KMS-11 (cell line): ENCODE data around the gene SLC25A25.

Experiments used
- H2AFZ ChIP-seq: fragments of 200-600 bp; sonication (generic); 2 replicates; pipeline ENCODE4 v1.6.1; 2016; ENCODE audit warnings: antibody characterized with exemption, mixed run types, low read depth
- H3K27ac ChIP-seq: fragments of 200-600 bp; sonication (generic); 2 replicates; pipeline ENCODE4 v1.6.1; 2016; ENCODE audit warnings: mild to moderate bottlenecking, mixed run types
- H3K27me3 ChIP-seq: fragments of 200-600 bp; sonication (generic); 2 replicates; pipeline ENCODE4 v1.6.1; 2017; ENCODE audit warnings: mild to moderate bottlenecking, low read depth, mixed run types, moderate library complexity; ENCODE audit not compliant: insufficient read depth
- H3K36me3 ChIP-seq: fragments of 200-600 bp; sonication (generic); 2 replicates; pipeline ENCODE4 v1.6.1; 2017; ENCODE audit warnings: mild to moderate bottlenecking, mixed run types; ENCODE audit not compliant: insufficient read depth
- H3K4me1 ChIP-seq: fragments of 200-600 bp; sonication (generic); 2 replicates; pipeline ENCODE4 v1.6.1; 2016; ENCODE audit warnings: mild to moderate bottlenecking, low read depth, mixed run types; ENCODE audit not compliant: poor library complexity, severe bottlenecking
- H3K4me2 ChIP-seq: fragments of 200-600 bp; sonication (generic); 2 replicates; pipeline ENCODE4 v1.7.0; 2016; ENCODE audit warnings: mild to moderate bottlenecking, mixed run types
- H3K4me3 ChIP-seq: fragments of 200-600 bp; sonication (generic); IDR thresholded peaks from 2 replicates; pipeline ENCODE4 v1.6.1; 2017; ENCODE audit warnings: low read depth, low read length, mixed read lengths; ENCODE audit not compliant: insufficient read depth
- H3K79me2 ChIP-seq: fragments of 200-600 bp; sonication (generic); 2 replicates; pipeline ENCODE4 v1.6.1; 2016; ENCODE audit warnings: low read depth, mixed run types; ENCODE audit not compliant: insufficient read depth
- H3K9ac ChIP-seq: fragments of 200-600 bp; sonication (generic); 2 replicates; pipeline ENCODE4 v1.6.1; 2016; ENCODE audit warnings: mild to moderate bottlenecking, mixed run types
- H4K20me1 ChIP-seq: fragments of 200-600 bp; sonication (generic); 2 replicates; pipeline ENCODE4 v1.6.1; 2016; ENCODE audit warnings: mild to moderate bottlenecking, mixed run types; ENCODE audit not compliant: insufficient read depth
- TF ChIP-seq, protein P1 (sequence below): fragments of 200-600 bp; sonication (generic); conservative IDR thresholded peaks from 2 replicates; pipeline ENCODE4 v1.6.1; 2017; ENCODE audit warnings: low read depth, mild to moderate bottlenecking, antibody characterized with exemption, low read length, moderate library complexity, mixed read lengths

The SLC25A25 gene

DNA sequence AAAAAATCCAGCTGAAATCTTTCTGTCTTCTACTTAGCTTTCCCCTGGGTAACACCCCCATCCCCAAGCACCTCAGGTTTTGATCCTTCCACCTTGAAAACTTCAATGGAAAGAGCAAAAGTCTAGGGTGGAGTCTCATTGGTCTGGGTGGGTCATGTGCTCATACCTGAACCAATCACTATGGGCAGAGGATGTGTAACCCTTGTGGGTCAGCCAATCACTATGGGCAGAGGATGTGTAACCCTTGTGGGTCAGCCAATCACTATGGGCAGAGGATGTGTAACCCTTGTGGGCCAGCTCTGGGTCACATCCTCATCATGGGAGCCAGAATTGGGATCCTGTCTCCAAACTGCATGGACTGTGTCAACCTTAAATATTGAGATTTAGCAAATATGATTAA is 19.4 kb upstream of the SLC25A25 start:
- no peaks in the 10 kb centered on the region for H3K4me1 ChIP-seq
- H3K79me2 ChIP-seq = no peaks in the 10 kb centered on the region
- no peaks in the 10 kb centered on the region for H3K36me3 ChIP-seq
- H3K9ac ChIP-seq = no peak overlapping the region
- H3K4me2 ChIP-seq = no peak overlapping the region
- H3K27me3 ChIP-seq = no peaks in the 10 kb centered on the region
- no peak overlapping the region for H2AFZ ChIP-seq
- H3K4me3 ChIP-seq = no peak overlapping the region
- H4K20me1 ChIP-seq = no peaks in the 10 kb centered on the region
- no peak overlapping the region for H3K27ac ChIP-seq
- TF ChIP-seq, protein P1, sequence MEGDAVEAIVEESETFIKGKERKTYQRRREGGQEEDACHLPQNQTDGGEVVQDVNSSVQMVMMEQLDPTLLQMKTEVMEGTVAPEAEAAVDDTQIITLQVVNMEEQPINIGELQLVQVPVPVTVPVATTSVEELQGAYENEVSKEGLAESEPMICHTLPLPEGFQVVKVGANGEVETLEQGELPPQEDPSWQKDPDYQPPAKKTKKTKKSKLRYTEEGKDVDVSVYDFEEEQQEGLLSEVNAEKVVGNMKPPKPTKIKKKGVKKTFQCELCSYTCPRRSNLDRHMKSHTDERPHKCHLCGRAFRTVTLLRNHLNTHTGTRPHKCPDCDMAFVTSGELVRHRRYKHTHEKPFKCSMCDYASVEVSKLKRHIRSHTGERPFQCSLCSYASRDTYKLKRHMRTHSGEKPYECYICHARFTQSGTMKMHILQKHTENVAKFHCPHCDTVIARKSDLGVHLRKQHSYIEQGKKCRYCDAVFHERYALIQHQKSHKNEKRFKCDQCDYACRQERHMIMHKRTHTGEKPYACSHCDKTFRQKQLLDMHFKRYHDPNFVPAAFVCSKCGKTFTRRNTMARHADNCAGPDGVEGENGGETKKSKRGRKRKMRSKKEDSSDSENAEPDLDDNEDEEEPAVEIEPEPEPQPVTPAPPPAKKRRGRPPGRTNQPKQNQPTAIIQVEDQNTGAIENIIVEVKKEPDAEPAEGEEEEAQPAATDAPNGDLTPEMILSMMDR = no peak

DNA sequence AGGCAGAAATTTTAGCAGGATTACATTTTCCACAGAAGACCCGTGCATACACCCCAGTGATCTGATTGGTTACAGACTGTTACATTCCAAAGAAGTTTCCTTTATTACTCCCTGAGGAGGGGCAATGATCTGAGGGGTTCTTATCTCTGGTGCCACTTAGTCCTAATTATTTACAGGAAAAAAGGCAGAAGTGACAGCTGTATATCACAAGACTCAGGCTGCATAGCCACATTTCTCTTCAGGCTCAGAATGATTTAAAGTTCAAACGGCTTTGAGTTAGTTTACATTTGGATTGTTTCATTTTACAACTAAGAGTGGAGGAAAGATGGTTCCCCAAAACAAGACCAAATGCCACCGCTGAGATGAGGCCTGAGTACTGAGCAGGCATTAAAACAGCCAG is 18.2 kb upstream of the SLC25A25 start:
- Histone ChIP-seq H3K4me1 (no peaks in the 10 kb centered on the region), H2AFZ (no peak overlapping the region), H3K9ac (no peak overlapping the region), H3K4me2 (no peak overlapping the region), H3K27ac (no peak overlapping the region), H3K27me3 (no peaks in the 10 kb centered on the region), H4K20me1 (no peaks in the 10 kb centered on the region), H3K36me3 (no peaks in the 10 kb centered on the region), H3K79me2 (no peaks in the 10 kb centered on the region), H3K4me3 (no peak overlapping the region)
- TF ChIP-seq, protein P1 = no peak

DNA sequence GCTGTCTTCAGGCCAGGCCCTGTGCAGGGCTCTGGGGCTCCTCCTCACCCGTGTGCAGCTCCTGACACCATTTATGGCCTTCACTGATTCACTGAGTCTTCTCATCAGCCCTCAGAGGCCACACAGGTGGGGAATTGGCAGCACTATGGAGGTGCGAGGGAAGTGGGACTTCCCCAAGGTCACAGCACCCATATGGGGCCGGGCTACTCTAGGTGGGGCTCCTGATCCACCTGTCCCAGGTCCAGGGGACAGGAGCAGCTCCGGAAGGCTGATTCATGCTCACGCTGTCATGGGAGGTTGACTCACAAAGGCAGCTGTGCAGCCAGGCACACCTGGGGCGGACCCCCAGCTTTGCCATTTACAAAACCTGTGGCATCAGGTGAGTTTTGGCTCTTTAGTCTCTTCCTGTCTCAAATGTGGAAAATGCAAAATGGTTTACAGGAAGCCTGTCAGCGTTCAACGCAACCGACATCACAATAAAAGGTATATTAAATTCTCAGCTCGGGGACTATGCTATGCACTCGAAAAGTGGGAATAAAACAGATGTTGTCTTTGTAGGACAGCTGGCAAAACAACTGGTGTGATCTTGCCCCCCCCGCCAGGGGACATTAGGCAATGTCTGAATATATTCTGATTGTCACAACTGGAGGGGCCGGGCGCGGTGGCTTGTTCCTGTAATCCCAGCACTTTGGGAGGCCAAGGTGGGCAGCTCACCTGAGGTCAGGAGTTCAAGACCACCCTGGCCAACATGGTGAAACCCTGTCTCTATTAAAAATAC is 15.9 kb upstream of the SLC25A25 start:
- H2AFZ ChIP-seq = no peak overlapping the region
- no peaks in the 10 kb centered on the region for H3K79me2 ChIP-seq
- H3K36me3 ChIP-seq = no peaks in the 10 kb centered on the region
- no peaks in the 10 kb centered on the region for H4K20me1 ChIP-seq
- H3K4me2 ChIP-seq = no peak overlapping the region
- H3K27ac ChIP-seq = no peak overlapping the region
- H3K27me3 ChIP-seq = no peaks in the 10 kb centered on the region
- no peak overlapping the region for H3K9ac ChIP-seq
- H3K4me1 ChIP-seq = no peaks in the 10 kb centered on the region
- TF ChIP-seq, protein P1 = no peak
- H3K4me3 ChIP-seq = no peak overlapping the region

DNA sequence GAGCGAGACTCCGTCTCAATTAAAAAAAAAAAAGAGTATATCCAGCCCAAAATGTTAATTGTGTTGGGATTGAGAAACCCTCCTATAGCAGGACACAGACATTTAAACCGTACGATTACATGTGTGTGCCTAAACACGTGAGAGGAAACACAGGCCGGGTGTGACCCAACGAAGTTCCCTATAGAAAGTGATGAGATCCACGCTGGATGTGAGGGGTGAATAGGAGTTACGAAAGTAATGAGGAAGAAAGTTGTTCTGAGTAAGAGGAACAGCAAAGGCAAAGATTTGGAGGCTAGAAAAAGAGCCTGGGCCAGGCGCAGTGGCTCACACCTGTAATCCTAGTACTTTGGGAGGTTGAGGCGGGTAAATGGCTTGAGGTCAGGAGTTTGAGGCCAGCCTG is 14.5 kb upstream of the SLC25A25 start:
- Histone ChIP-seq H3K27ac (no peak overlapping the region), H4K20me1 (no peaks in the 10 kb centered on the region), H3K79me2 (no peaks in the 10 kb centered on the region), H3K36me3 (no peaks in the 10 kb centered on the region), H2AFZ (no peak overlapping the region), H3K4me2 (no peak overlapping the region), H3K27me3 (no peaks in the 10 kb centered on the region), H3K9ac (no peak overlapping the region), H3K4me3 (no peak overlapping the region), H3K4me1 (no peaks in the 10 kb centered on the region)
- TF ChIP-seq, protein P1 = no peak
